ENCODE data around the gene LBR. TPM values are rescaled to one million over a fixed set of nuclear protein-coding genes. Genes with fewer than 3 reads are reported as not detected.

The LBR gene
- total RNA-seq, 4 donors from 2014 or later, result 82.3 to 157 (median 85.1) TPM

GRCh38 chr1:225373155-225373554 is 54.7 kb downstream of the LBR start:
- WGBS, result 90% methylated on average over 21 of the region's 21 CpGs
- H3K27ac ChIP-seq (replicated peaks in 1 of 4), result no peak overlapping the region

GRCh38 chr1:225371366-225372010 is 56.4 kb downstream of the LBR start:
- Histone ChIP-seq H3K36me3 (no peaks in the 10 kb centered on the region), H3K9me3 (no peaks in the 10 kb centered on the region), H3K4me3 (no peak overlapping the region), H3K27ac (replicated peaks in 1 of 4) (no peak overlapping the region), H3K4me1 (no peaks in the 10 kb centered on the region), H3K27me3 (no peaks in the 10 kb centered on the region)
- 76% methylated on average over 3 of the region's 3 CpGs for WGBS
- DNase-seq (ENCODE audit: extremely low spot score), result no peak
- intact Hi-C loops (cut with DNase I), result no loop called here
- TF ChIP-seq CTCF (IDR thresholded peaks at IDR 0.05) (no peak), EP300 (IDR thresholded peaks at IDR 0.05) (no peak), POLR2AphosphoS5 (IDR thresholded peaks at IDR 0.05) (no peak), POLR2A (IDR thresholded peaks at IDR 0.05; ENCODE audit: low read depth) (no peak)

More at GRCh38 chr1:225373155-225373554, 54.7 kb downstream of the LBR start:
- intact Hi-C loops (cut with DNase I), result no loop called here
- no peaks in the 10 kb centered on the region for H3K9me3 ChIP-seq
- no peak for DNase-seq (ENCODE audit: extremely low spot score)
- H3K36me3 ChIP-seq, result no peaks in the 10 kb centered on the region
- no peaks in the 10 kb centered on the region for H3K4me1 ChIP-seq
- H3K27me3 ChIP-seq, result no peaks in the 10 kb centered on the region
- H3K4me3 ChIP-seq, result no peak overlapping the region
- TF ChIP-seq POLR2AphosphoS5 (IDR thresholded peaks at IDR 0.05), result no peak
- TF ChIP-seq EP300 (IDR thresholded peaks at IDR 0.05), result no peak
- no peak for TF ChIP-seq CTCF (IDR thresholded peaks at IDR 0.05)
- TF ChIP-seq POLR2A (IDR thresholded peaks at IDR 0.05; ENCODE audit: low read depth), result no peak

GRCh38 chr1:225368036-225368552 is 59.7 kb downstream of the LBR start:
- no peaks in the 10 kb centered on the region for H3K27me3 ChIP-seq
- WGBS, result 83% methylated on average over 3 of the region's 3 CpGs
- H3K4me3 ChIP-seq, result no peak overlapping the region
- H3K9me3 ChIP-seq, result no peaks in the 10 kb centered on the region
- DNase-seq (ENCODE audit: extremely low spot score), result no peak
- H3K27ac ChIP-seq (replicated peaks in 1 of 4), result no peak overlapping the region
- TF ChIP-seq POLR2A (IDR thresholded peaks at IDR 0.05; ENCODE audit: low read depth) (no peak), EP300 (IDR thresholded peaks at IDR 0.05) (no peak), POLR2AphosphoS5 (IDR thresholded peaks at IDR 0.05) (no peak), CTCF (IDR thresholded peaks at IDR 0.05) (no peak)
- H3K36me3 ChIP-seq, result no peaks in the 10 kb centered on the region
- H3K4me1 ChIP-seq, result no peaks in the 10 kb centered on the region
- intact Hi-C loops (cut with DNase I), result no loop called here

GRCh38 chr1:225366552-225366951 is 61.3 kb downstream of the LBR start:
- TF ChIP-seq POLR2AphosphoS5 (IDR thresholded peaks at IDR 0.05) (no peak), CTCF (IDR thresholded peaks at IDR 0.05) (no peak), POLR2A (IDR thresholded peaks at IDR 0.05; ENCODE audit: low read depth) (no peak), EP300 (IDR thresholded peaks at IDR 0.05) (no peak)
- Histone ChIP-seq H3K36me3 (no peaks in the 10 kb centered on the region), H3K9me3 (no peaks in the 10 kb centered on the region), H3K27me3 (no peaks in the 10 kb centered on the region), H3K4me1 (no peaks in the 10 kb centered on the region), H3K4me3 (no peak overlapping the region), H3K27ac (replicated peaks in 1 of 4) (no peak overlapping the region)
- 12% methylated on average over 1 of the region's 1 CpG for WGBS
- intact Hi-C loops (cut with DNase I), result no loop called here
- DNase-seq (ENCODE audit: extremely low spot score), result no peak

- H3K4me1 ChIP-seq, result no peaks in the 10 kb centered on the region
- no peak overlapping the region for H3K4me3 ChIP-seq
- H3K27ac ChIP-seq (replicated peaks in 1 of 4), result no peak overlapping the region
- H3K36me3 ChIP-seq, result no peaks in the 10 kb centered on the region
- H3K9me3 ChIP-seq, result no peaks in the 10 kb centered on the region
- DNase-seq (ENCODE audit: extremely low spot score), result no peak
- no peaks in the 10 kb centered on the region for H3K27me3 ChIP-seq
- no peak for TF ChIP-seq CTCF (IDR thresholded peaks at IDR 0.05)
- TF ChIP-seq POLR2A (IDR thresholded peaks at IDR 0.05; ENCODE audit: low read depth), result no peak
- no peak for TF ChIP-seq EP300 (IDR thresholded peaks at IDR 0.05)
- TF ChIP-seq POLR2AphosphoS5 (IDR thresholded peaks at IDR 0.05), result no peak
- intact Hi-C loops (cut with DNase I), result no loop called here
Measured at GRCh38 chr1:225366018-225366417, 61.8 kb downstream of the LBR start.

Measured in esophagus muscularis mucosa (tissue), 4 donors.